ENCODE data around the gene PRKCA.
A peak's percentile ranks its signal among the peaks of the same experiment; 100 is the strongest.
"Not testable (repeated sequence)": the region's sequence is repeated elsewhere in the genome, so short reads cannot be mapped to it uniquely, and the experiment has no call there.

The PRKCA gene

DNA sequence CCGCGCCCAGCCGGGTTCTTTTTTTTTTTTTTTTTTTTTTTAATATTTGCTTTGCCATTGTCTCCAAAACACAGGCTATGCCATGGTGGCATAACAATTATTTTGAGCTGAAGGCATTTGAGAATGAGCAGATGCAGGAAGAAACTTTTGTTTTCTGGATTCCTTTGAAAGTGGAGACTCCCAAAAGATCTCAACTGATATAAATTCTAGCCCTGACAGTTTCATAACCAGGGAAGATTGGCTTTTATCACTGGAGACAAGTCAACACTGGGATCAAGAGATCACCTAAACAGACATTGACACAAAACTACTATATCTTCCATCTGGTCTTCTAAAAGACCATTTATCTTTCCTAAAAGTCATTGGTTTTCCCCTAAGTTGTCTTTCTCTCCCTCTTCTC lies 10.1 kb upstream of the PRKCA start:
- DNase-seq, result no peak

DNA sequence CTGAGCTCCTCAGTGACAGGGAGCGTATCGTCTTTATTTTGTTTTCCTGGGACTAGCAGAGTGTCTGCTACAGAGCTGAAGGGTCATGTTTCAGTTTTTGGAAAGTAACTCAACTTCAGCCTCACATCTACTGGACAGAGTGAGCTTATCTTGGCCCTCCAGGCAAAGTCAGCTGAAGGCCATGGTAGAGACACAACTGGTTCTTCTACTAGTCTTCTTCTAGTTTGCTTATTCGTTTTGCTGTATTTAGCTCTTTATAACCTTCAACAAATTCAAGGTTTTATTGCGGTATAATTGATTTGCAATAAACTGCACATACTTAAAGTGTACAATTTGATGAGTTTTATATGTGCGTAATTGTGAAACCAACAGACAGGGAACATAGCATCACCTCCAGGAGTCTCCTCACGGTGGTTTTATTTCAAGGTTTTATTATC lies 6.1 kb upstream of the PRKCA start:
- DNase-seq, result no peak

DNA sequence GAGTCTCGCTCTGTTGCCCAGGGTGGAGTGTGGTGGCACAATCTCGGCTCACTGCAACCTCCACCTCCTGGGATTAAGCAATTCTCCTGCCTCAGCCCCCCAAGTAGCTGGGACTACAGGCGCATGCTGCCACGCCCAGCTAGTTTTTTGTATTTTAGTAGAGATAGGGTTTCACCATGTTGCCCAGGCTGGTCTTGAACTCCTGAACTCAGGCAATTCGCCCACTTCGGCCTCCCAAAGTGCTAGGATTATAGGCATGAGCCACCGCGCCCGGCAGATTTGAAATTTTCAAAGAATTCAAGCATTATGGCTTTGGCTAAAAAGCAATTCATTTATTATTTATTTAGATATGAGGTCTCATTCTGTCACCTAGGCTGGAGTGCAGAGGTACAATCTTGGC lies 5.0 kb upstream of the PRKCA start:
- not testable (repeated sequence) for DNase-seq

DNA sequence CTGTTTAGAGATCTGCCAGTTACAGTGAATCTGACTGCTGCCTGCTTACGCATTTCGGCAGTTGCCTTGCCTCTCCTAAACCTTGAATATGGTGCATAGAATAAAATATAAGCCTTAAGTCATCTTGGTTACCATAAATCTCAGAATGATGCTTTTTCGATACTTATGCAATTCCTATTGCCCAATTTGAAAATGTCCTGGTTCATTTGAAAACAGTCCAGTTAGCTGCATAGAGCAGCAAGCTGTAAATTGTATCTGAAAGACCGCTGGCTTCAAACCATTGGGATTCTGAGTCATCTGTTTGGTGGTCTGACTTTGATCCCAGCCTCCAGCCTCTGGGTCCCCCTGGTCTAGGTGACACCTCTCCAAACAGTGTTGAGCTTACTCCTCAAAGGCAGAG lies 2.7 kb upstream of the PRKCA start:
- DNase-seq, result no peak

DNA sequence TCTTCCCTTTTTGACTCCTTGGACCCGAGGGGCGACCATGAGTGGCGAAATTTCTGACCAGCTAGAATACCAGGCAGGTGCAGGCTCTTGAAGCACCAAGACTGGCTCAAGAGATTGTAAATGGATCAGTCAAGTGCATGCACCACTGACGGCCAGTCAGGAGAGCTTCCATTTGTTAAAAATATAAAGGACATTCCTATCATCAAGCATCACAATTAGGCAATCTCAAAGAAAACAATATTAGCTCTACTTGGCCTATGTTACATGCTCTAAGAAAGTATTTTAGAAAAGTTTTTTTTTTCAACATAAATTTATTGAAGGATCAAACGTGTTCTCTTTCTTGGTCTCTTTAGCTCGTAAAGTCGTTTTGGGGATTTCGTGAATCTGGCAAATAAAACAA lies 1.5 kb upstream of the PRKCA start:
- no peak for DNase-seq

DNA sequence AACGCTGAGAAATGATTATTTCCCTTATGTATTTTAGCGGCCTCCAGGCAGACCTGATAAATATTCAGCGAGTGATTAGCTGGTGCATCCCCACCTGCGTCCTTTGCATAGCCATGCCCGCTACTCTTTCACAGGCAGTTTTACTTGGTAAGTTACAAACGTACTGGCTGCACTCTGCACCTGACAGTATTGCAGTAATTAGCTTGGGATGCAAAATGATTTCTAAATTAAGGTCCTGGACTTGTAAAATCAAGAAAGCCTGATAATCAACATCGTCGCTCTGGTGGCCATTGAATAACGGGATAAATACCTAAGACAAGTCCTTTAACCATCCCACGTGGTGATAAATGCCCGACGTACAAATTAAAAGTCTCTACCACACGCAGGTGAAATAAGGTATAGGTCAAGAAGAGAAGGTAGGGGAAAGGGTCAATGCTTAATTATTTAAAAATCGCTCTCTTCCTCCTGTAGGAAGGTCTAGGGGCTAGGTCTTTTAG lies 998 bp upstream of the PRKCA start:
- DNase-seq, result no peak

DNA sequence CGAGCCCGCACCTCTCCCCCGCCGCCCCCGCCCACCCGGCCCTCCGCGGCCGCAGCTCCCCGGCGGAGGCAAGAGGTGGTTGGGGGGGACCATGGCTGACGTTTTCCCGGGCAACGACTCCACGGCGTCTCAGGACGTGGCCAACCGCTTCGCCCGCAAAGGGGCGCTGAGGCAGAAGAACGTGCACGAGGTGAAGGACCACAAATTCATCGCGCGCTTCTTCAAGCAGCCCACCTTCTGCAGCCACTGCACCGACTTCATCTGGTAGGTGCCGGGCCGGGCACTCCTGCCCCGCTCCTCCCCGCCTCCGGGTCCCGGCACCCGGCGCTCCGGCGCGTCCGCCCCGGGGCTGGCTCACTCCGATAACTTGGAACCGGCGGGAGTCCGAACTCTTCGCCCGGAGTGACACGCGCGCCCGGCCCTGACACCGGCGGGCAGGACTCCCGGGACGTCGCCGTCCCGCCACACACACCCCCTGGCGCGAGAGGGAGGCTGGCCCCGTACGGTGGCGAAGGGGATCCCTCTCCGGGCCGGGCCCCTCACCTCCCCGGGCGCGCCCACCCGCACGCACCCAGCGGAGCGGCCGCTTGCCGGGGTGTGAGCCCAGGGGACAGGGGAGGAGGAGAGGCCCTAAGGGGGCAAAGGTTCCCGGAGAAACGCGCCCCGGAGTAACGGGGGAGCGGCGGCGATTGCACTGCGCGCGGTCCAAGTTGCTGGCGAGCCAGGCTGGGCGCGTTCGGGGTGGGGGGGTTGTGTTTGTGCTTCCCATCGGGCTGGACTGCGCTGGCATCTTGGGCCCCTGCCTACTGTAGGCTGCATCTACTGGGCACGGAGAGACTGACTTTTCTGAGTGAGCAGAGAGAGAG lies 581 bp downstream of the PRKCA start:
- peak; percentile 37 to 47 for DNase-seq

DNA sequence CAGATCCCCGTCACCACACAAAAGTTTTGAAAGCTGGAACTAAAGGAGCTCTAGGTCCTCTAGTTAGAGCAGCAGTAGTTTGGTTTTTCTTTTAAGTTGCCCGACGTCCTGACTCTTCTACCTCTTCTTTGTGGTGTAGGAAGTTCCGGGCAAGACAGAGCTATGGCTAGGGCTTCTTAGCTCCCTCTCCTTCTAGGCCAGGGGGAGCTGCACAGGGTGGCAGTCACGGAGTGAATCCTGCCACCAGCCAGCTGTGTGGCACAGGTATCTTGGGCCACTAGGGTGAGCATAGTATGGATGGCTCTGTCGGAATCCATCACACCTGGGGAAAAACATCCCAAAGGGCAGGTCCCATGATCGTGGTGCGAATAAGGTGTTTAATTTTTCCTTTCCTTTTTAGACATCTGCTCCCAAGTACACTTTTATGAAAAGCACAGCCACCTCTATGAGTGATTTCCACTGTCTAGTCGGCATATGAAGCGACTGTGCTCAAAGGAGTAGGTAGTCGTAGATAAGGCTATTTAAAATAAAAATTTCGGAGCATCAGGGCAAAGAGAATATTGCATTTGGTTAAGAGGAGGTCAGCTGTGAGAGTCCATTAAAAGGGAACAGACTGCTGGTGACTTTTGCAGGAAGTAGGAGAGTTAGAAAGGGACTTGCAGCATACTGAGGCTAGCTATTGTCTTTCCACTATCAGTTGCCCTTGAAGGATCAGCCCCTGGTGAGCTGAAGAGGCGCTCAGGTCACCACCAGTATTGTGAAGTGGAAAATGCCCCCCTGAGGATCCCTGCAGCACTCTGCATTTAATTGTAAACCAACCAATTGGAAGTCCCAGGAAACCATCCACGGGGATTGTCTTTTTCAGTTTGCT lies 2.1 kb downstream of the PRKCA start:
- DNase-seq, result peak; percentile 3 to 30

DNA sequence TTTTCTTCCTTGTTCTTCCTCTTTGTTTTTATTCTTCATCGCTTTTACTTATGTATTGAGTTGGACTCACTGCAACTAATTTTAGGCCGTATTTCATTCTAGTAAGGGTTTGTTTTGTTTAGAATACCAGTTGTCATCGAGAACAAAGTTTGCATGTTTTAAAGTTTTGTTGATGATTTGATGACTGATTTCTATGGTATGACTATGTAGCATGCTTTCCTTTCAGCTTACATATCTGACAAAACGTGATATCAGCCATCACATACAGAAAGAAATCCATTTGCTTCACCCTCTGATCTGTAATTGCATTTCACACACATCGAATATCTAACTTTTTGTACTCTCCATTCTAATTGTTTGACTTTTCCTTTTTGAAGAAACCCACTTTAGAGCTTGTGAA lies 4.0 kb downstream of the PRKCA start:
- DNase-seq, result no peak

DNA sequence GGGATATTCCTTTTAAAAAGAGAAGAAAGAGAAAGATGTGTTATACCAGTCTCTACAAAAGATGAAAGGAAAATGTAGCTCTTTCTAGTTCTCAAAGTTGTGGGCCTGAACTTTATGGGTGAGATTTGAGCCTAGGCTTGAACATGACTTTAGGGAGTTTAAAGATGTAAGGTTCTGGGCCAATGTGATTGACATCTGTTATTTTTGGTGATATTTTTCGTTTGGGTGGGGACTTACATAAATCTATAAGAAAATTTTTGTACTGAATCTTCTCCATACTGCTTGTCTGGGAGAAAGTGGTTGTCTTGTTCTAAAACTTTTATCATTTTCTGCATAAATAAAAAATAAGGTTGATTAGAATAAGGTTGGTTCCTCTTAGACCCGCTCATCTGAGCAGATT lies 4.8 kb downstream of the PRKCA start:
- DNase-seq, result no peak

DNA sequence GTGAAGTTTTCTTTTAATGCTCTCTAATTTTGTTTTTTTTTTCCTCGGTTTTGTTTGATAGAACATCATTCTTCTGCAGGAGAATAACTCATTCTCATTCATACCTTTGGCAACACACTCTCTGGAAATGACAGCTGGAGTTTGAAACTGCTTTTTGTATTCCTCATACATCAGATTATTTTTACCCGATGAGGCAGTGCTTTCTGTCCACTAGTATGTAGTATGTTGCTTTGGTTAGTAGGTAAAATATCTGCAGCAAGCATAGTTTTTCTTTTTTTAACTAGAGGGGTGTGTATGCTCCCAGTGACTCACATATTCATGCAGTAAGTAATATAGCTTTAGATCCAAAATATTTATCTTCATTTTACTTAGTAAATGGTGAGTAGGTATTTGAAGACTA lies 6.4 kb downstream of the PRKCA start:
- no peak for DNase-seq

DNA sequence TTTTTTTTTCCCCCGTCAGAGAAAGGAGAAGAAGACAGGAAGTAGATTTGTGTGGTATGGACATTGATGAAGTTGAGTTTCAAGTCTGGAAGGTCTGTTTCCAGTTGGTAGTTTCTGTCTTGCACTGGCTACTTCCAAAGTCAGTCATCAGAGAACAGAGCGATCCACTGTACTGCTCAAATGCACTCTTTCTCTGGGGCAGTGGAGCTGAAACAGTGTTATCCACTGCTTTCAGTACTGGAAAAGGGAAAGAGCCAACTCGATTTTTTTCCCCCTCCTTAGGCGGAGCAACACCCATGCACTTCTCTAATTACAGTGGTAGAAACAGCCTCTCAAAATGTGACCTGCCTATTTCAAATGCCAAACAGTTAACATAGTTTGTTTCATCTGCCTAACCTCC lies 7.4 kb downstream of the PRKCA start:
- DNase-seq, result no peak

DNA sequence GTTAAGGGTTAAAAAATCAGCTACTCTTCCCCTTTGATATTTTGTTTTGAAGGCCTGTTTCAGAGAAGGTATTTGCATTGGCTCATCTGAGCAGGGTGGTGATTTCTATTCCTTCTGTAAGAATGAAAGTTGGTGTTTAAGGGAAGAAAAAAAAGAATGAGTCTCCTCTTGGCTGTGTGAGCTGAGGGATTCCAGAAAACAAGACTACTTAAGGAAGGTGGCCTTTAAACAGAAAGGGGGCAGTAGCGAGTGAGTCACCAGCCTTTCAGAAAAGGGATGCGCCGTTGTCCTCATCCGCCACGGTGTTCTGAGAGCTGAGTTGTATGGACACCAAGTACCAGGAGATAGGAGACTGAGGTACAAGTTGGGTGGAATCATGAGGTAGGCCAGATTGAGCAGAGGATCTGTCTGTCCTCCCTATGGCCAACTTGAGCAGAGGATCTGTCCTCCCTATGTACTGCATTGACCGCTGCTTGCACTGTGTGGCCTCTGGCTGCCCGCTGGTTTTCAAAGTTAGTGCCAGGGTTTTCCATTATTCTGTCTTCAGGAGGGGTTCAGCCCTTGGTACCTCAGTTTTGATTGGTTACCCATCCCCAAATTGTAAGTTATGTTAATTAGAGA lies 8.2 kb downstream of the PRKCA start:
- DNase-seq, result no peak

DNA sequence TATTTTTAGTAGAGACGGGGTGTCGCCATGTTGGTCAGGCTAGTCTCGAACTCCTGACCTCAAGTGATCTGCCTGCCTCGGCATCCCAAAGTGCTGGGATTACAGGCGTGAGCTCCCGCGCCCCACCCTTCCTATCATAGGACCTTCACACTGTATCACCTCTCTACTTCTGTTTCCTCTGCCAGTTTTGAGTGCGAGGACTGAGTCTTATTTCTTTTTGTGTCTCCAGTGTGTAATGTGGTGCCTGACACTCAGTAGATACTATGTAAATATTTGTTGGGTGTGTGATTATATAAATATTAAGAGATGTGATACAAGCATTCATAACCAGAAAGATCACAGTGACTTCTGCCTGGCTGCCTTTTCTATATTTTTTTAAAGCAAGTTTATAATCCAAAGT lies 10.5 kb downstream of the PRKCA start:
- no peak for DNase-seq

DNA sequence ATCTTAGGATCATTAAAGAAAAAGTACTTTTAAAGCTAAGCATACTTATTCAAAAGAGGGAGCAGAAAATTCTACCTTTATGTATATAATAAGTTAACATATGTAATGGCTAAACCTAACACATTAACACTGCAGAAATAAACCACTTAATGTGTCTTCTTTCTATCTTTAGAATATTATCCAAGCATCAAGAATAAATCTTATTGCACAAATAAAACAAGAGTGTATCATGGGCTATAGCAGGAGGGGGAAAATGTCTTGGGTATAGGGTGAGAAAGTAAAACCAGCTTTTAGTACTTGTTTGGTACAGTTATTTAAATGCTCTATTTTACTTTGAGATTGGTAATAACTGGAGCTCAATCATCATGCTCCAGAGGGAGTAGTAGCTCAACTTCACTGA lies 10.9 kb downstream of the PRKCA start:
- no peak for DNase-seq

DNA sequence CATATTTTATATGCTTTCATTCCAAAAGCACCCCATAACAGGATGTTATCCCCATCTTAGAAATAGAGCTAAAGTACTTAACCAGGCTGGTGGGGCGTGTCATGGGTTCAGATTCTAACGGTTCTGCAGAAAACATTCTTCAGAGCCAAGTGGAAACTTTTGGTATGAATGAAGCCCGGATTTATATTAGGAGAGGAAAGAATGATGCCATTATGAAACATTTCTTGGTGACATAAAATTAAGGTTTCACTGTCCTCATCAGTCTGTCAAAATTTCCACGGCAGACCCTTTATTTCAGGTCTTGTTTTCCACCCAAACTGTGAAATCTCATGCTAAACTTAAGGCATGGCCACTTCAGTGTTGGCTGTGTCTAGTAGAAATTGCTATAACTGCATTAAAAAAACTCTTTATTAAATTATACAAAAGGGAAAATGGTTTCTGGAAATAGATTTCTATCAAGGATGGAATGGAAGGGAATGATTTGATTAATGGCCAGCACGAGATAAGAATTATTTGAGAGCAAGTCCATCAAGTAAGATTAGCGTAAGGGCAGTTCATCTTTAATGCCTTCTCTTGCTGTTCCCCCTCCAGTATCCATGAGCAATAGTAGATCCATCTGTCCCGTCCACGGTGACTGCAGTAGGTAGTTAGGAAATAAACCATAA lies 11.7 kb downstream of the PRKCA start:
- DNase-seq, result no peak

DNA sequence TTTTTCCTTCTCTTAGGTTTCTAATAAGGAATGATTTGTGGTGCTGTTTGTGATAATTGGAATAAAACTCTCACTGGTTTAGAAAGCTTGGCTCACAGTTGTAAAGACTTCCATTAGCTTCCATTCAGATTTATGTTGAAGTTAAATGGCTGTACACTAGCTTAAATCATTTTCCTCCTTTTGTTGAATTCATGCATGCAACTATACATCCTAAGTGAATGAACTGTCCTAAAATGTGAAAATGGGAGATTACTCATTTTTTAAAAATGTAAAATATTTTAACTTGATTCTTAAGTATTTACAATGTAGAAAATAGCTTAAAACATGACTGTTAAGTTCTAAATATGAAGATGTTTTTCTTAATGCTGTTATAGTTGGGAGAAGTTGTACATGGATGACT lies 15.2 kb downstream of the PRKCA start:
- no peak for DNase-seq

DNA sequence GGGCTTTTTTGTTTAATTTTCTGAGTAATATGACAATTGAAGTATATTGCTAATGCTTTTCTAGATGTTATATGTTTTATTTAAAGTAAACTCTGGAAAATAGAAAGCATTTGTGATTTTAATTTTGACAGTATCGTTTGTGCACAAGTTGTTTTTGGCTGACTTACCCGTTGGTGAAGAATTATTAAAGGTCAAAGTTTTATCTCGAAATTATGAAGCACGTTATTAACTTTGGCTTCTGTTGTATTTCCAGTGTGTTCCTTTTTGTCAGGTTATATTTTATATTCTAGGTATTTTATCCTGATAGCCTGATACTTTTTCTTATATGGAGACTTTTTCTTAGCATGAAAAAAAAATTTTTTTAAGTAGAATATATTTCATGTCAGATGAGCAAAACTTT lies 16.8 kb downstream of the PRKCA start:
- no peak for DNase-seq

DNA sequence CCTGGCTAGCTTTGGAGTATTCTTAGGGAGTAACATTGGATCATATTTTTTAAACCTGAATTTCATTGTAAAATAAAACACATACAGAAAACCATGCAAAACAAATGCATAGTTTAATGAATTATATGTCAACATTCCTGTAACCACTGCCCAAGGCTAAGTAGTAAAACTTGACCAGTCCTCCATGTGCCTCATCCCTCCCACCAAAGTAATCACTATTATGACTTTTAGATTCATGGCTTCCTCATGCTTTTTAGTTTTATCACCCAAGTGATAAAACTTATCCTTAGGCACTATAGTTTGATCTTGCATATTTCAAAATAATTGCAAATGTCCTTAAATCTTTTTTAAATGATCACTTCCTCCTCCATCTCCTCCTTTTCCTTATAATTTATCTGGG lies 20.4 kb downstream of the PRKCA start:
- no peak for DNase-seq

DNA sequence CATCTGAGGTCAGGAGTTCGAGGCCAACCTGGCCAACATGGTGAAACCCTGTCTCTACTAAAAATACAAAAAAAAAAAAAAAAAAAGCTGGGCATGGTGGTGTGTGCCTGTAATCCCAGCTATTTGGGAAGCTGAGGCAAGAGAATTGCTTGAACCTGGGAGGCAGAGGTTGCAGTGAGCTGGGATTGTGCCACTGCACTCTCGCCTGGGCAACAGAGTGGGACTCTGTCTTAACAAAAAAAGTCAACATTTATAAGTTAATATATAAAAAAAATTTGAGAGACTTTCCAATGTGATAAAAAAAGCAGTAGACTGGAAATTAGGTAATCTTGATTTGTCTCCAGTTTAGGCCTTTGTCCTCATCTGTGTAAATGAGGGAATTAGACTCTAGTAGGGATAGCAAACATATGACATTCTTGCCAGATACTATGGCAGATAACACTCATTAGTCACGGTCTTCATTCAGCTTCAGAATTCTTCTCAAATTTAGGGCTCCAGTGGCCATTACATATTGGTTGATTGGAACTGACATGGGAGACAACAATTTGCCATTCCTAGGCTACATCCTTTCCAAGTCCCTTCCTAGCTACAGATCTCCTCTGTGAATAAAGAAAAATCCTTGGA lies 22.1 kb downstream of the PRKCA start:
- not testable (repeated sequence) for DNase-seq

DNA sequence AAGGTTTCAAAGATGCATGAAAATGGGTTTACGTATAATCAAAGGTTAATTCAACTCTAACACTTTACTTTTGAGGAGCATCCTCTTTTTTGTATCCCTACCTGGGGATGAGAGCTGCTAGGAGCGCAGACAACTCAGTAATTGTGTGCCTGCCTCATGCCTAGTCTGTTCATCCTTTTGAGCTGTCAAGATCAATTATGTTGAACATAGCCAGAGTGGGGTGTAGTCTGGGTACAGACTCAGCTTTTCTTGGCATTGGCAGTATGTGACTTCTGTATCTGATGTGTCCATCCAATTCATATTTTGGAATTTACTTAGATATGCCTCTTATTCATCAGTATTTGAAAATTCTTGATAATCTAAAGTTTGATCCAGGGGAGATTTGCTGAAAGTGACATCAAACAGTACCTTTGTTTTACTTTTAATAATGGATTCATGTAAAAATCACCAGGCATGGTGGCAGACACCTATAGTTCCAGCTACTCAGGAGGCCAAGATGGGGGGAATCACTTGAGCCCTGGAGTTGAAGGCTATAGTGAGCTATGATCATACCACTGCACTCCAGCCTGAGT lies 24.1 kb downstream of the PRKCA start:
- DNase-seq, result no peak

DNA sequence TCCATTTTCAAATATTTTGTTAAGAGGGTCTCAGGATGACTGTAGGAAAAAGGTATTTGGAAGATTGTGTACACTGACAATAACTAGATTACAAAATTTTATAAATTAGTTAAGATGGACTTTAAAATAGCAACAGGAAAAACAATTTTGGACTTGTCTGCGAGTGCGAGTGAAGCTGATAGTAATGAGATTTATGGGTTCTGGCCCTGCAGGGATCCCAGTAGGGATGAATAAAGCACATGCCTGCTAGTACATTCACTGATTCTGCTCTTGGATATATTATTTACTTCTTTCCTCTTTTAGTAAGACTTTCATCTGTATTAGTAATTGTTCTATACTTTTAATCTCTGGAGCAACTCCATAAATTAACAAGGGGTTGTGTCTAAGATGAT lies 28.2 kb downstream of the PRKCA start:
- DNase-seq, result no peak
